Subcutaneous abdominal adipose tissue (tissue), 5 donors: ENCODE measurements around the gene SPR.

Experiments used
- H3K27ac ChIP-seq: one replicate; pipeline ENCODE4 v1.7.0; 2013; ENCODE audit warnings: low read depth, mild to moderate bottlenecking, inconsistent platforms, low read length, moderate library complexity
- H3K27me3 ChIP-seq, 5 donors: one replicate each; pipeline ENCODE4 v1.7.0; 2013; ENCODE audit warnings: low read length in 5 of 5, inconsistent platforms in 1 of 5; ENCODE audit not compliant: control insufficient read depth in 5 of 5, insufficient read depth in 4 of 5
- H3K36me3 ChIP-seq, 5 donors: one replicate each; pipeline ENCODE4 v1.7.0; 2013; ENCODE audit warnings: low read length in 5 of 5; ENCODE audit not compliant: control insufficient read depth in 5 of 5, insufficient read depth in 5 of 5
- H3K4me1 ChIP-seq, 5 donors: one replicate each; pipeline ENCODE4 v1.7.0; 2013; ENCODE audit warnings: low read length in 5 of 5, mild to moderate bottlenecking in 3 of 5, moderate library complexity in 1 of 5; ENCODE audit not compliant: control insufficient read depth in 5 of 5, insufficient read depth in 5 of 5
- H3K4me3 ChIP-seq, 5 donors: one replicate each; pipeline ENCODE4 v1.7.0; 2013; ENCODE audit warnings: low read length in 5 of 5, low read depth in 1 of 5
- H3K9ac ChIP-seq, 5 donors: one replicate each; pipeline ENCODE4 v1.7.0; 2013; ENCODE audit warnings: low read length in 5 of 5, mild to moderate bottlenecking in 4 of 5, moderate library complexity in 3 of 5
- H3K9me3 ChIP-seq, 5 donors: one replicate each; pipeline ENCODE4 v1.7.0; 2013; ENCODE audit warnings: low read length in 5 of 5; ENCODE audit not compliant: control insufficient read depth in 5 of 5
- donor health status: healthy.
- donor health status: healthy.
- donor health status: healthy.
- donor health status: healthy.
- donor health status: healthy.

SPR gene

DNA sequence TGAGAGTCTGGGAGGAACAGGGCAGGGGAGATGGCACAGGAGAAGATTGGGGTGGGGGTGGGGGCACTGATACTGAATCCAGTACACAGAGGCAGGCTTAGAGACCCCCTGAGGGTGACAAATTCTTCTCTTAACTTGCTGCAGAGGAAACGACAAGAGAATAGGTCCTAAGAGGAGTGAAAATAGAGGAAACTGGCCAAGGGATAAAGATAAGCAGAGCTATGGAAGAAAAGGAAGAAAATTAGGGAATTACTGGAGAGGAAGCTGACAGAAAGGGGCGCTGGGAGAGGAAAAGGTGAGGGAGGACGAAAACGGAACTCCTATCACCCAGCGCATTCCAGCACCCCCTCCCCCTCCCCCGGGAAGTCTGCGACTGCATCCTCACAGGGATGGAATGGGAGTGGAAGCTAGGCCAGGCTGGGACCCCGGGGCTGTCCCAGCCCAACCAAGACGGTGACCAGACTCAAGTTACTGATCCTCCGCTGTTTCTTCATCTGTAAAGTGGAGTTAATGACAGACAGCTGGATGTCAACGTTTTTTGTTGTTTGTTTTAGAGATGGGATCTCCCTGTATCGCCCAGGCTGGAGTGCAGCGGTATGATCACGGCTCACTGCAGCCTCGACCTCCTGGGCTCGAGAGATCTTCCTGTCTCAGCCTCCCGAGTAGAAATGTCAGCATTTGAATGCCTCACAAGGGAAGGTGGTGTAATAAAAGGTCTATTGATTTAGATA is 27.5 kb downstream of the SPR start:
- no peak overlapping the region for H3K4me3 ChIP-seq
- H3K27ac ChIP-seq: no peak overlapping the region
- peaks cover 59 to 83% (median 78%) of the 10 kb centered on the region in 5 donors for H3K27me3 ChIP-seq
- H3K9me3 ChIP-seq: no peaks in the 10 kb centered on the region
- no peaks in the 10 kb centered on the region for H3K36me3 ChIP-seq
- no peak overlapping the region for H3K9ac ChIP-seq
- H3K4me1 ChIP-seq: peaks cover 0 to 43% (median 35%) of the 10 kb centered on the region in 5 donors

DNA sequence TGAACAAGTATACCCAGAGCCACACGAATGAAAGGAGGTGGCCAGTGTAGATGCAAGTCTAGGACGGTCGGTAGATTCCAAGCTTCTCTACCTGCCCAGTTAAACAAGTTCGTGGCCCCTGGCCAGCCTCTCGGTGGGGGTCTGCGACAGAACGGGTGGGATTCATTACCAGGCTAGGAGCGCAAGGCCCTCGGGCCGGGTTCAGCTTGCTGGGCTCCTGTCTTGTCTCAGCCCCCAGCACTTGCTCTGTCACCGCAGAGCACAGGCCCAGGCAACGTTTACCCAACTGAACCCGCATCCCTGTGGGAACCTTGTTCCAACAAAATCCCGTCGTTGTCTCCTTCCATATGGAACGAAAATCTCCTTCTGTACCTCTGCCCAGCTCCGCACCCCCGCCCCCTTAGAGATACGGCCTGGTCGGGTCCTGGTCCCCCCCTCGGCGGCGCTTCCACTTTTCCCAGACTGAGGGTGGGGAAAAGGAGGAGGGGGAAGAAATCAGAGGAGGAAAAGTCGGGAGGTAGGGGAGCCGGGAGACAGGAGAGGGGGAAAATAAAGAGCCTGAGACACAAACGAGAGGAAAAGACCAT is 28.2 kb downstream of the SPR start:
- peaks cover 0 to 49% (median 42%) of the 10 kb centered on the region in 5 donors for H3K4me1 ChIP-seq
- H3K36me3 ChIP-seq: no peaks in the 10 kb centered on the region
- no peak overlapping the region for H3K9ac ChIP-seq
- H3K4me3 ChIP-seq: peak overlapping the region in 3 of 5 donors; percentile 53 to 64 (median 63)
- peaks cover 65 to 84% (median 82%) of the 10 kb centered on the region in 5 donors for H3K27me3 ChIP-seq
- no peaks in the 10 kb centered on the region for H3K9me3 ChIP-seq
- H3K27ac ChIP-seq: no peak overlapping the region

DNA sequence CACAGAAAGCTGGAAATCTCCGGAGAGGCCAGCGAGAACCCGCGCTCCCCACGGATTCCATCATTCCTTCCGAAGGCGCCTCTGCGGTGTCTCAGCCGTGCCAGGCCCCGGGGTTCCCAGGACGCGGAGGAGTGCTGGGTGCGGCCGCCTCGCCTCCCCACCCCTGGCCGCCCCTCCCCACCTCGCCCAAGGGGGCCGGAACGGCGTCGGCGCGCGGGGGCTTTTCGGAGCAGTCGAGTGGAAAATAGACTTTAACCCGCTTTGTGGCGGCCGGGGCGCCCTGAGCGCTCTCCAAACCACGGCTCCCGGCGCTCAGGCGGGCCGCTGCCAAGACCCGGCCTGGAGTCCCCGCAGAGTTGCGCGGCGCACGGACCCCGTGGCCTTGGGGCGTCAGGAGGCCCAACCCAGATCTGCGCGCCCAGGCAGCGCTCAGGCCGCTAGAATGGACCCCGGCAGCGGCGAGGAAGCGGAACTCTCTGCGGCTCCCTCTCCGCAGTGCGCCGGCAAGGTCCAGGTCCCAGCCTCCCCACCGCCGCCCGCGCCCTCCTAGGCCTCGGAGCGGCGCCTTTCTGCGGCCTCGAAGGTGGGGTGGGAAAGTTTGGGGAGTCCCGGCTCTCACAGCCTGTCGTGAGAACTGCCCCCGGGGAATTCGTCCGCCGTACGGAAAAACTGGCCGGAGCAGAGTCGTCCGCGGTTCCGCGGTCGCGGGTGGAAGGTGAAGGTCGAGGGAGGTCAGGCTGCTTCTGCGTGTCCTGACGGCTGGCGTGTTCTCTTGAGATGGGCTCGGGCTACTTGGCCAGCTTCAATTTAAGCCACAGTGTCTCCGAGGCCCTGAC is 28.9 kb downstream of the SPR start:
- H3K4me3 ChIP-seq: peak overlapping the region in 4 of 5 donors; percentile 48 to 64 (median 58)
- no peaks in the 10 kb centered on the region for H3K9me3 ChIP-seq
- H3K4me1 ChIP-seq: peaks cover 0 to 57% (median 49%) of the 10 kb centered on the region in 5 donors
- H3K27me3 ChIP-seq: peaks cover 70 to 85% (median 82%) of the 10 kb centered on the region in 5 donors
- no peaks in the 10 kb centered on the region for H3K36me3 ChIP-seq
- H3K27ac ChIP-seq: no peak overlapping the region
- H3K9ac ChIP-seq: no peak overlapping the region

DNA sequence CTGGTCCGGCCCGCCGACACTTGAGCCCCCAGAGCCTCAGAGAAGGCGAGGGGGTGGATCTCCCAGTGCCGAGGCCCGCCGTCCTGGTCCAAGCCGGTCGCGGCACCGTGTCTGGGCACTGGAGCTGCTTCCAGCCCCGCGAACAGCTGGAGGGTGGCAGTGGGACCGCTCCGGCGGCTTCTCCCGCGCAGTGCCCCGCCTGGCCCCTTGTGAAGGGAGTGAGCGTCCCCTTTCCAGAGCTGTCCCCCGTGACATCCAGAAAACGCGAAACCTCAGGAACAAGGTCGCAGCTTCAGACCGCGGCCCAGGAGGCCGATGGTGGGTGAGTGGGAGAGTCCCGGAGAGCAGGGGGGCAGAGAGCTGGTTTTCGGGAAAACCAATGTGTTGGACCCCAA is 29.5 kb downstream of the SPR start:
- no peak overlapping the region for H3K27ac ChIP-seq
- peaks cover 71 to 86% (median 83%) of the 10 kb centered on the region in 5 donors for H3K27me3 ChIP-seq
- no peak overlapping the region for H3K9ac ChIP-seq
- peaks cover 0 to 57% (median 49%) of the 10 kb centered on the region in 5 donors for H3K4me1 ChIP-seq
- H3K4me3 ChIP-seq: peak overlapping the region in 4 of 5 donors; percentile 48 to 64 (median 58)
- H3K9me3 ChIP-seq: no peaks in the 10 kb centered on the region
- H3K36me3 ChIP-seq: no peaks in the 10 kb centered on the region

DNA sequence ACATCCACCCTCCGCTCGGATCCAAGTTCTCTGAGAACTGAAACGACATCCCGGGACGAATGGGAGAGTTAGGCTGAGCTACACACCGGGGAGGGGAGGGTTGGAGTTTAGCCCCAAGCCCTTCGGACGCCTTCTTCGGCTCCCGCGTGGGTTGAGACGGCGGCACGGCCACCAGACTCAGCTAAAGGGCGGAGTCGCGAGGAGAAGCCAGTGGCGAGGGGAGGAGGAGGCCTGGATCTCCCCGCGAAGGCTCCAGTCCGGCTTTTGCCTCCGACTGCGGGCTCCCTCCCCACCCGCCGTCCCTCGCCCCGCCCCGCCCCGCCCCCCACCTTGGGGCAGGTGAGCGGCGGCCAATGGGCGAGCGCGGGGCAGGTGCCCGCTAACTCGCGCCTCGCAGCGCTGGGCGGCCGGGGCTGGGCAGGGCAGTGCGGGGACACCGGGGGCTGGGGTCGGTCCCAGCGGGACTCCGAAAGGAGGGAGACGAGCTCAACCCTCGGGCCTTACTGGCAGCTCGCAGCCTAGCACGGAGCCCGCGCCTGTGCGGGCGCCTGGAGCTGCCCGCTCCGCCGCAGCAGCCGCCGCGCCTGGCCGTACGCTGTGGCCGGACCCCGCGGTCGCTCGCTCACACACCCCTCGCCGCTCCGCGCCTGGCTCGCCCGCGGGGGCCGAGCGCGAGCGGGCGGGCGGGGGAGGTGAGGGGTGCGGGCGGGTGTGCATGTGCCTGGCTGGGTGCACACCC is 30.1 kb downstream of the SPR start, which contains the start of gene EMX1:
Gene EMX1 (plus strand): TSS at position 382 of the 739 bp plus-strand sequence. CDS start 334 bp downstream, at position 716.
- H3K9me3 ChIP-seq: no peaks in the 10 kb centered on the region
- H3K27ac ChIP-seq: no peak within 1 kb of the TSS
- H3K36me3 ChIP-seq: no peaks in the 10 kb centered on the region
- H3K27me3 ChIP-seq: peaks cover 69 to 87% (median 85%) of the 10 kb centered on the region in 5 donors
- H3K4me3 ChIP-seq: peak within 1 kb of the TSS in 4 of 5 donors; percentile 48 to 64 (median 58)
- H3K4me1 ChIP-seq: peaks cover 0 to 57% (median 49%) of the 10 kb centered on the region in 5 donors
- no peak within 1 kb of the TSS for H3K9ac ChIP-seq

DNA sequence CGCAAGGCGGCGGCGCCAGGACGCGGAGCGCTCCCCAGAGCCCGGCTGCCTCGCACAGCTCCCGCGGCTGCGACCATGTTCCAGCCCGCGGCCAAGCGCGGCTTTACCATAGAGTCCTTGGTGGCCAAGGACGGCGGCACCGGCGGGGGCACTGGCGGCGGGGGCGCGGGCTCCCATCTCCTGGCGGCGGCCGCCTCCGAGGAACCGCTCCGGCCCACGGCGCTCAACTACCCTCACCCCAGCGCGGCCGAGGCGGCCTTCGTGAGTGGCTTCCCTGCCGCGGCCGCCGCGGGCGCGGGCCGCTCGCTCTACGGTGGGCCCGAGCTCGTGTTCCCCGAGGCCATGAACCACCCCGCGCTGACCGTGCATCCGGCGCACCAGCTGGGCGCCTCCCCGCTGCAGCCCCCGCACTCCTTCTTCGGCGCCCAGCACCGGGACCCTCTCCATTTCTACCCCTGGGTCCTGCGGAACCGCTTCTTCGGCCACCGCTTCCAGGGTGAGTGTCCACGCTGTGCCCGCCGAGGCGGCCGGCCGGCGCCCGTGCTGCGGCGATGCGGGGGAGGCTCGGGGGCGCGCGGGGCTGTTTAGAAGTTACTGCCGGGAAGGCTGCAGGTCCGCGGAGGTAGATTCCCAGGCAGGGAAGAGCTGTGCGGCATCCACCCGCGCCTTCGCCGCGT is 30.8 kb downstream of the SPR start:
- no peak overlapping the region for H3K27ac ChIP-seq
- peaks cover 75 to 94% (median 91%) of the 10 kb centered on the region in 5 donors for H3K27me3 ChIP-seq
- no peaks in the 10 kb centered on the region for H3K9me3 ChIP-seq
- no peak overlapping the region for H3K9ac ChIP-seq
- peak overlapping the region in 4 of 5 donors; percentile 6 to 57 (median 42) for H3K4me3 ChIP-seq
- peaks cover 0 to 57% (median 49%) of the 10 kb centered on the region in 5 donors for H3K4me1 ChIP-seq
- no peaks in the 10 kb centered on the region for H3K36me3 ChIP-seq

DNA sequence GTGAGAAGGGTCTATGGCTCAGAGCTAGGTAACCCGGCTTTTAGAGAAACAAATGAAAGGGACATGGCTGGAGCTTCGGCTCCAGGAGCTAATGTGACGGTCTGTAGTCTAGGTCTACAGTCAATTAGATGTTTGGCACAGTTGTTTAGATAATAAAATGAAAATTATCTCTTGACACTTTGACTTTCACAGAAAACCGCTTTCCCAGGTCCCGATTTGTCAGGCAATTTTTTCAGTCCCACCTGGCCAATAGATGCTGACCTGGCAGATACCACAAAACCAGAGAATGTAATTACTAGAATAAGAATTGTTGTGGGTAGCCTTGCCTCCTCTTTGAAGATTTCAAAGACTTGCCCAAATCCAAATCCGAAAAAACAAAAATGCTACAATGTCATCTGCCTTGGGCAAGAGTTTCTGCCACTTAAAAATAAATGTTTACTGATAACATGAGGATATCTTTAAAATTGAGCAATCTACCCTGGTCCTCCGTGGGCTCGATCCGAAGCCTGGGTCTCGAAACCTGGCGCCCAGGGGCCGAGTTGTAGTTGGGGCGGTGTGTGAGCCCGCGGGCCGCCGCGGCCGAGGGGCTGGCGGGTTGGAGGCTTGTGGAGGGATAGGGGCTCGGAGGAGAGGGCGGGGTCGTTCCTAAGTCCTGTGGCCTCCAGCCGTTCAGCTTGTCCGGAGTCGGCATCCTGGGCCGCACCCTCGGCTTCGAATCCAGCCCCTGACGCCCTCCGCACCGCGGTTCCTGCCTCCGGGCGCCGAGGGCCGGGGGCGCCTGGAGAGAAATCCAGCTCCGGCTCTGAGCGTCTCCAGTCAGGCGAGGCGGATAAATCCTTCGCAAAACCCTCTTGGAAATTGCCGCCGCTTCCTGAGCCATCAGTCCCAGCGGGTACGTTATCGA is 32.5 kb downstream of the SPR start:
- peak overlapping the region; percentile 40 to 55 (median 53) for H3K4me3 ChIP-seq
- H3K9me3 ChIP-seq: no peaks in the 10 kb centered on the region
- no peak overlapping the region for H3K27ac ChIP-seq
- H3K4me1 ChIP-seq: peaks cover 0 to 66% (median 59%) of the 10 kb centered on the region in 5 donors
- no peaks in the 10 kb centered on the region for H3K36me3 ChIP-seq
- peaks cover 75 to 92% (median 90%) of the 10 kb centered on the region in 5 donors for H3K27me3 ChIP-seq
- no peak overlapping the region for H3K9ac ChIP-seq

DNA sequence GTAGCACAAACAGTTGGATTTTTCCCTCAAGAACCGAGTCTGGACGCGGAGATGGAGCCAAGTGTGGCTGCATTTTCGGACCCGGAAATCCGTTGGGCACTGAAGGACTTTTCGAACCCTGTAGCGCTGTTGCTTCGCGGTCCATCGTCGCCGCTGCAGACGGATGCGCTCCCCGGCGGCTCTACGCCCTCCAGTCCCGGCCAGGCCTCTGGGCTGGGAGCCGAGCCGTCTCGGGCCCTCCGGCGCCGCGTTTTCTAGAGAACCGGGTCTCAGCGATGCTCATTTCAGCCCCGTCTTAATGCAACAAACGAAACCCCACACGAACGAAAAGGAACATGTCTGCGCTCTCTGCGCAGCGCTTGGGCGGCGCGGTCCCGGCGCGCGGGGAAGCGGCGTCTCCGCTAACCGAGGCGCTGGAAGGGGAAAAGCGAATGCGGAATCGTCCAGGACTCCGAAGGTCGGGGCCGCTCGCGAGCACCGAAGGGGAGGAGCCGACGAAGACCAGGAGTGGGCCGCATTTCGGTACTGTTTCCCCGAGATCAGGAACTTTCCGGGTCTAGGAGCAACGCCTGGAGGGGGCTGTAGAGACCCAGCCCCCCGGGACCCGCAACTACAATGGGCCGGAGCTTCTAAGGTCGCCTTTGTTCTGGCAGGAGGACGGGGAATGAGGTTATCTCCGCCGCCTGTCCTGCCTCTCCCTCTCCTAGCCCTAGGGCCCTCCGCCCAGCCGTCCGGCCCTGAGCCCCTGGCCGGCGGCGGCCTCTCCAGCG is 33.3 kb downstream of the SPR start:
- H3K4me1 ChIP-seq: peaks cover 0 to 61% (median 56%) of the 10 kb centered on the region in 5 donors

More for the DNA sequence above, 33.3 kb downstream of the SPR start:
- H3K9ac ChIP-seq: peak overlapping the region in 1 of 5 donors; percentile 23
- no peak overlapping the region for H3K27ac ChIP-seq
- peak overlapping the region; percentile 40 to 55 (median 53) for H3K4me3 ChIP-seq
- no peaks in the 10 kb centered on the region for H3K36me3 ChIP-seq
- no peaks in the 10 kb centered on the region for H3K9me3 ChIP-seq
- H3K27me3 ChIP-seq: peaks cover 73 to 92% (median 90%) of the 10 kb centered on the region in 5 donors
